ENCODE measurements around the gene CEP78. TPM values are rescaled to one million over a fixed set of nuclear protein-coding genes. Genes with fewer than 3 reads are reported as not detected.
"Not testable (repeated sequence)": the region's sequence is repeated elsewhere in the genome, so short reads cannot be mapped to it uniquely, and the experiment has no call there.

Gene CEP78
- total RNA-seq, 1 donor from 2014 or later = 3.9 TPM

GRCh38 chr9:78221841-78222240 lies 14.0 kb upstream of the CEP78 start:
- ATAC-seq; DNase-seq (ENCODE audit: missing footprints); intact Hi-C loops (cut with DNase I): not testable (repeated sequence)

GRCh38 chr9:78230761-78231160 lies 5.1 kb upstream of the CEP78 start:
- ATAC-seq (no peak), DNase-seq (ENCODE audit: missing footprints) (no peak)
- intact Hi-C loops (cut with DNase I) = no loop called here

DNA sequence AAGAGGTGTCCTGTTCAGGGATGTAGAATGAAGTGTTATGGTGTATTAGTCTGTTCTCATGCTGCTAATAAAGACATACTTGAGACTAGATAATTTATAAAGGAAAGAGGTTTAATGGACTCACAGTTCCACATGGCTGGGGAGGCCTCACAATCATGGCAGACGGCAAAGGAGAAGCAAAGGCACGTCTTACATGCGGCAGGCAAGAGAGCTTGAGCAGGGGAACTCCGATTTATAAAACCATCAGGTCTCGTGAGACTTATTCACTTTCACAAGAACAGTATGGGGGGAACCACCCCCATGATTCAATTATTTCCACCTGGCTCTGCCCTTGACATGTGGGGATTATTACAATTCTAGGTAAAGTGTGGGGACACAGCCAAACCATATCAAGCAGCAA lies 3.4 kb upstream of the CEP78 start:
- ATAC-seq; DNase-seq (ENCODE audit: missing footprints); intact Hi-C loops (cut with DNase I): not testable (repeated sequence)

- intact Hi-C loops (cut with DNase I) = no loop called here
- ATAC-seq (no peak), DNase-seq (ENCODE audit: missing footprints) (no peak)
Observed at GRCh38 chr9:78234810-78235209, 1.1 kb upstream of the CEP78 start.

GRCh38 chr9:78235256-78235761 lies 566 bp upstream of the CEP78 start:
- ATAC-seq = peak; percentile 5

GRCh38 chr9:78236551-78236910 lies 656 bp downstream of the CEP78 start:
- no peak for DNase-seq (ENCODE audit: missing footprints)
- no peak for ATAC-seq
- intact Hi-C loops (cut with DNase I) = no loop called here

More at GRCh38 chr9:78235256-78235761, 566 bp upstream of the CEP78 start:
- no peak for DNase-seq (ENCODE audit: missing footprints)
- intact Hi-C loops (cut with DNase I) = no loop called here

- ATAC-seq (no peak), DNase-seq (ENCODE audit: missing footprints) (no peak)
- intact Hi-C loops (cut with DNase I) = no loop called here
Observed at GRCh38 chr9:78238046-78239038, 2.5 kb downstream of the CEP78 start.

DNA sequence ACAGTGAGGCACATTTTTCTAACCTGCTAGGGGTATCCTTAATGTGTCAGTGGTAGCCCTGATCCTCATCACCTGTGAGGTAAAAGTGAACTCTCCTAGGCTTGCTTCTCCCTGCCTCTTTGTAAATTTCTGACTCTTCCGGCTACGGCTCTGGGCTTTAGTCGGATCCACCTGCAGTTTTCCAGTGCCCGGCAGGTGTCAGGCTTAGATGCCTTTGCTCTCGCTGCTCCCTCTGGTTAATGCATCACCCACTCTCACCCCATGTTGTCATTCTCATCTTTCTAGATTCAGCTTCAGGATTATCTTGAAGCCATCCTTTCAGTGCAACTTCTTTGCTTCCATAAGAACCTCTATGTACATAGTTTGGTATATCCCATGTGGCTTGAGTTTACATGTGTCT lies 3.6 kb downstream of the CEP78 start:
- ATAC-seq (no peak), DNase-seq (ENCODE audit: missing footprints) (no peak)
- intact Hi-C loops (cut with DNase I) = no loop called here

- DNase-seq (ENCODE audit: missing footprints) (no peak), ATAC-seq (no peak)
- intact Hi-C loops (cut with DNase I) = no loop called here
Observed at GRCh38 chr9:78242041-78242440, 6.2 kb downstream of the CEP78 start.

GRCh38 chr9:78243130-78243529 lies 7.3 kb downstream of the CEP78 start:
- DNase-seq (ENCODE audit: missing footprints) (no peak), ATAC-seq (no peak)
- intact Hi-C loops (cut with DNase I) = no loop called here

DNA sequence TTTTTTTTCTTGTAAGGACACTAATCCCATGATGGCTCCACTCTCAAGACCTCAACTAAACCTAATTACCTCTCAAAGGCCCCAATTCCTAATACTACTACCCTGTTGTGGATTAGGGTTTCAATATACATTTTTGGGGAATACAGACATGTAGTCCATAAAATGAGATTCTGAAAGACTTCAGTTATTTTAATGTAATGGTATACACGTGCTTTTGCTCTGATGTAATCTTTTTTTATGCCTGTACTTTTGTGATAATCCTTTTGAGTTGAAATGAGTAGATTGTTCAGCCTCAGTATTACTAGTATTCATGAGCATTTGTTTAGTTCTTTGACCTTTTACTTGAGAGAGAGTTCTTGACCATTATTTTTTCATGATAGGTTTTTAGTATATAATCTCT lies 9.5 kb downstream of the CEP78 start:
- no peak for ATAC-seq
- intact Hi-C loops (cut with DNase I) = no loop called here
- no peak for DNase-seq (ENCODE audit: missing footprints)

DNA sequence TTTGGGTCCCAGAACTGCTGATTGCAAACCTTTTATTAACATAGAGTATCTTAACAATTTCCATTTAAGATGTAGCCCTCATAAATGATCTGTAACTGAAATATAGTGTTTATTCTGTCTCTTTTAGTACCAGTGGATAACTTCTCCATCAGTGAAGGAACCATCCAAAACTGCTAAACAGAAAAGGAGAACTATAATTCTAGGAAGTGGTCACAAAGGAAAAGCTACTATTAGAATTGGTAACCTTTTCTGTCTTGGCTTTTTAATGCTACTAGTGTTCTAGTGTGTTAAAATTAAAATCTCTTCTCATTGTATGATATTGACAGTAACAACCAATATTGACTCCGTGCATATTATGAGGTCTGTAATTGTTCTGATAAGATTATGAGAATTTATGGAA lies 12.8 kb downstream of the CEP78 start:
- ATAC-seq = no peak
- no peak for DNase-seq (ENCODE audit: missing footprints)
- intact Hi-C loops (cut with DNase I) = no loop called here

DNA sequence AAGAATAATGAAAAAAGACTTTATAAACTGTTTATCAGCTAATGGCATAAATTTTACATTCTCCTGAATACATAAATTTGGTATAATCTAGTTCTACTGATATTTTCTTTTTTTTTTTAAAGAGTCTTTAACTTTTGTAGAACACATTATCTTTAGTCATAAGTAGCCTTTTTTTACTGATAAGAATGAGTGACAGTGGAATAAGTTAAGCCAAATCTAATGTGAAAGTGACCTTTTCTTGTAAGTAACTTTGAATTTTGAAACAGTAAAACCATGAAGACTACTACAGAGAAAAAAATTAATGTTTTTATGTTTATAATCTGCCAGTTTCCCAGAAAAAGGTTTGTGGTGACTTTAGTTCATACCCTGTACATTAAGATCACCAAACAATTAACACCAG lies 13.7 kb downstream of the CEP78 start:
- ATAC-seq = no peak
- no peak for DNase-seq (ENCODE audit: missing footprints)
- intact Hi-C loops (cut with DNase I) = no loop called here

GRCh38 chr9:78252616-78253015 lies 16.7 kb downstream of the CEP78 start:
- no peak for ATAC-seq
- intact Hi-C loops (cut with DNase I) = no loop called here
- no peak for DNase-seq (ENCODE audit: missing footprints)

- intact Hi-C loops (cut with DNase I) = no loop called here
- DNase-seq (ENCODE audit: missing footprints) (no peak), ATAC-seq (no peak)
Observed at GRCh38 chr9:78253285-78253684, 17.4 kb downstream of the CEP78 start.

DNA sequence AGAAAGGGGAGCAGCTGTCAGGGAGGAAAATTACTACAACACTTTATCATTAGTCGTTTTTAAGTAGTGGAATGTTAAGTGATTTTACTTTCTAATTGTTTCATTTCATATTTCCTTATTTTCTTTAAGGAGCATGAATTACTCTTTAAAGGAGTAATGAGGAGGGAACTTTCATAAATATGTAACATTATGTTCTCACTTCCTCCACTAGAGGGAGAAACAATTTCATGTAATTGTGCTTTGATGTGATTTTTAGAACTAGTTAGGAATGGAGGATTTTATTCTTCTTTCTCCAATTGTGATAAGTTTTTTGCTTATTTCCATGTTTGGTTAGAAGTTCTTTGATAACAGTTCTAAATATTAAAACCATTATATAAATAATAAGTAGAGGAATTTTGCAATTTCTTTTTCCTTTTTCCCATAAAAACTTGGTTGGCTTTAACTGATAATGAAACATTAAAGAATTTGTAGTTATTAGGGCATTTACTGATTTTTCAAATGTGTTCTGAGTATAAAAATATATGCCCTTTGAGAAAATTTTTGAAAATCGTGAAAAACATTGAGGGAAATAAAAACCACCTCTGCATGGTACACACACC lies 25.6 kb downstream of the CEP78 start:
- DNase-seq (ENCODE audit: missing footprints) (no peak), ATAC-seq (no peak)
- intact Hi-C loops (cut with DNase I) = loop anchor here (2.0 kb wide), 1 partner anchor 107 kb away; no protein-coding TSS in a partner anchor

DNA sequence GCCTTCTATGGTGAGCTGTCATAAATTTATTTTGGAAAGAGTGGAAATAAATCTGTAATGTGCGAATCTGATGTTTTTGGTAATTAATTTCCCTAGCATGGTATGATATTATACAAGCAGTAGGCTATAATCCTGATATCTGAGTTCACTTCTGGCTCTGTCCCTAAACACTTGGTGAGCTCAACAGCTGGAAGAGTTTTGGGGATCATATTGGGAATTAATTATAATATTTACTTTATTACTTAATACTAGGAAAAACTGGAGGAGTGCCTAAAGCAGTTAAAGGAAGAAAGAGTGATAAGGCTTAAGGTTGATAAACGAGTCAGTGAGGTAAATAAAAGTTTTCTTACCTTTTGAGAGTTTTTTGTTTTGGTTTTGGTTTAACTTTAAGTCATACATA lies 26.8 kb downstream of the CEP78 start:
- ATAC-seq (no peak), DNase-seq (ENCODE audit: missing footprints) (no peak)
- intact Hi-C loops (cut with DNase I) = no loop called here

- no peak for DNase-seq (ENCODE audit: missing footprints)
- intact Hi-C loops (cut with DNase I) = no loop called here
- no peak for ATAC-seq
Observed at GRCh38 chr9:78267889-78268288, 32.0 kb downstream of the CEP78 start.

GRCh38 chr9:78269784-78270183 lies 33.9 kb downstream of the CEP78 start:
- ATAC-seq (no peak), DNase-seq (ENCODE audit: missing footprints) (no peak)
- intact Hi-C loops (cut with DNase I) = no loop called here

GRCh38 chr9:78272307-78272706 lies 36.4 kb downstream of the CEP78 start:
- no peak for ATAC-seq
- no peak for DNase-seq (ENCODE audit: missing footprints)

More at GRCh38 chr9:78272307-78272706, 36.4 kb downstream of the CEP78 start:
- intact Hi-C loops (cut with DNase I) = no loop called here
